ENCODE results near the gene TMEM238L.

DNA sequence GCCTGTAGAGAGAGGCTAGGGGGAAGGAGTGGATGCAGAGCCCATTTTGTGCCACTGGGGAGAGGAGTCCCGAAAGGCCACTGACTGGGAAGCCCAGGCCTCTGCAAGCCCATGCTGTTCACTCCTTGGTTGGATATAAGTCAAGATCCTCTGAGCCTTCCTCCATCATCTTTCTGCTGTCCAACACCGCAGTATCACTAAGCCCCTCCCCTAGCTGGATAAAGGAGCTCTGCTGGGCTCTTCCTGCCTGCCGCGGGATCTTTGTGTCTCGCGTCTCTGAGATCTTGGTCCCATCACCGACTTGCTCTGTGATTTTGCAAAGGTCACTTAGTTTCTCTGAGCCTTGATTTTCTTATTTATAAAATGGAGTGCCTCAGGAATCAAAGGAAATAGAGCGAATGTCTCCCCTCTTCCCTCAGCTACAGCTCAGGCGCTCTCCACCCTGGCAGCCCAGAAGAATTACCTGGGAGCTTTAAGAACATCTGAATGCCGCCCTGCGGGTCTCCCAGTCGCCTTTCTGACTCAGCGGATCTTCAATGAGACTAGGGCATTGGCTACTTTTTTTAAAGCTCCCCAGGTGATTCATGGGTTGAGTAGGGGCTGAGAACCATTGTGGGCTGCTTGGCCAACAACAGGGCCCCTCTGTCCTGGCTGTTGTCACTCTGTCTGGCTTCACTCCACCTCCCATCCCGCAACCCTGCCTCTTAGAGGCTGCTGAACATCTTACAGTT, 48.9 kb downstream of the TMEM238L start:
- TF ChIP-seq, protein P1, sequence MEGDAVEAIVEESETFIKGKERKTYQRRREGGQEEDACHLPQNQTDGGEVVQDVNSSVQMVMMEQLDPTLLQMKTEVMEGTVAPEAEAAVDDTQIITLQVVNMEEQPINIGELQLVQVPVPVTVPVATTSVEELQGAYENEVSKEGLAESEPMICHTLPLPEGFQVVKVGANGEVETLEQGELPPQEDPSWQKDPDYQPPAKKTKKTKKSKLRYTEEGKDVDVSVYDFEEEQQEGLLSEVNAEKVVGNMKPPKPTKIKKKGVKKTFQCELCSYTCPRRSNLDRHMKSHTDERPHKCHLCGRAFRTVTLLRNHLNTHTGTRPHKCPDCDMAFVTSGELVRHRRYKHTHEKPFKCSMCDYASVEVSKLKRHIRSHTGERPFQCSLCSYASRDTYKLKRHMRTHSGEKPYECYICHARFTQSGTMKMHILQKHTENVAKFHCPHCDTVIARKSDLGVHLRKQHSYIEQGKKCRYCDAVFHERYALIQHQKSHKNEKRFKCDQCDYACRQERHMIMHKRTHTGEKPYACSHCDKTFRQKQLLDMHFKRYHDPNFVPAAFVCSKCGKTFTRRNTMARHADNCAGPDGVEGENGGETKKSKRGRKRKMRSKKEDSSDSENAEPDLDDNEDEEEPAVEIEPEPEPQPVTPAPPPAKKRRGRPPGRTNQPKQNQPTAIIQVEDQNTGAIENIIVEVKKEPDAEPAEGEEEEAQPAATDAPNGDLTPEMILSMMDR (IDR thresholded peaks at IDR 0.05): no peak
- no peak for TF ChIP-seq POLR2AphosphoS5 (IDR thresholded peaks at IDR 0.05)

Data from gastroesophageal sphincter (tissue), 3 donors.